Ishikawa (cell line): ENCODE measurements around the gene ARHGAP26.

Experiments
- CEBPB ChIP-seq: IDR thresholded peaks from 2 replicates; pipeline ENCODE4 v1.6.1; 2012
- CREB1 ChIP-seq: IDR thresholded peaks from 2 replicates; pipeline ENCODE4 v1.6.1; 2012; ENCODE audit warnings: low read depth
- EGR1 ChIP-seq: IDR thresholded peaks from 2 replicates; pipeline ENCODE4 v1.6.1; 2012
- EP300 ChIP-seq: IDR thresholded peaks from 2 replicates; pipeline ENCODE4 v1.6.1; 2012; ENCODE audit warnings: borderline replicate concordance
- FOXM1 ChIP-seq: IDR thresholded peaks from 2 replicates; pipeline ENCODE4 v1.6.1; 2012; ENCODE audit warnings: low read depth, borderline replicate concordance
- MAX ChIP-seq: IDR thresholded peaks from 2 replicates; pipeline ENCODE4 v1.6.1; 2012
- NFIC ChIP-seq: IDR thresholded peaks from 2 replicates; pipeline ENCODE4 v1.6.1; 2012
- RAD21 ChIP-seq: IDR thresholded peaks from 2 replicates; pipeline ENCODE4 v1.6.1; 2012; ENCODE audit warnings: low read depth
- REST ChIP-seq: IDR thresholded peaks from 2 replicates; pipeline ENCODE4 v1.6.1; 2012; ENCODE audit warnings: low read depth, mild to moderate bottlenecking
- TAF1 ChIP-seq: IDR thresholded peaks from 2 replicates; pipeline ENCODE4 v1.6.1; 2012; ENCODE audit warnings: low read depth, mild to moderate bottlenecking
- TCF12 ChIP-seq: IDR thresholded peaks from 2 replicates; pipeline ENCODE4 v1.6.1; 2012; ENCODE audit warnings: low read depth
- TEAD4 ChIP-seq: IDR thresholded peaks from 2 replicates; pipeline ENCODE4 v1.6.1; 2012
- YY1 ChIP-seq: IDR thresholded peaks from 2 replicates; pipeline ENCODE4 v1.6.1; 2012; ENCODE audit warnings: low read depth
- ZBTB7A ChIP-seq: IDR thresholded peaks from 2 replicates; pipeline ENCODE4 v1.6.1; 2012; ENCODE audit warnings: low read depth
- TF ChIP-seq, protein P1 (sequence below): IDR thresholded peaks from 2 replicates; pipeline ENCODE4 v1.6.1; 2012

Gene ARHGAP26

GRCh38 chr5:142798099-142798770, 28.1 kb downstream of the ARHGAP26 start:
- no peak for TF ChIP-seq MAX
- TF ChIP-seq RAD21: no peak
- TF ChIP-seq NFIC: no peak
- no peak for TF ChIP-seq YY1
- no peak for TF ChIP-seq TCF12
- TF ChIP-seq TEAD4: no peak
- no peak for TF ChIP-seq EP300
- TF ChIP-seq EGR1: no peak
- no peak for TF ChIP-seq CEBPB
- no peak for TF ChIP-seq FOXM1
- TF ChIP-seq TAF1: no peak
- no peak for TF ChIP-seq ZBTB7A
- no peak for TF ChIP-seq CREB1
- TF ChIP-seq, protein P1, sequence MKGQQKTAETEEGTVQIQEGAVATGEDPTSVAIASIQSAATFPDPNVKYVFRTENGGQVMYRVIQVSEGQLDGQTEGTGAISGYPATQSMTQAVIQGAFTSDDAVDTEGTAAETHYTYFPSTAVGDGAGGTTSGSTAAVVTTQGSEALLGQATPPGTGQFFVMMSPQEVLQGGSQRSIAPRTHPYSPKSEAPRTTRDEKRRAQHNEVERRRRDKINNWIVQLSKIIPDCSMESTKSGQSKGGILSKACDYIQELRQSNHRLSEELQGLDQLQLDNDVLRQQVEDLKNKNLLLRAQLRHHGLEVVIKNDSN: no peak
- no peak for TF ChIP-seq REST

GRCh38 chr5:142800776-142801494, 30.8 kb downstream of the ARHGAP26 start:
- TF ChIP-seq REST (no peak), ZBTB7A (no peak), TAF1 (no peak), EP300 (no peak), MAX (no peak), EGR1 (no peak), TCF12 (no peak), NFIC (no peak), CEBPB (no peak), CREB1 (no peak), FOXM1 (no peak)

GRCh38 chr5:142801495-142801871, 31.3 kb downstream of the ARHGAP26 start:
- TF ChIP-seq EGR1 (no peak), TEAD4 (no peak), FOXM1 (no peak), YY1 (no peak), MAX (no peak), CEBPB (no peak), ZBTB7A (no peak), RAD21 (no peak), CREB1 (no peak), TCF12 (no peak), NFIC (no peak), EP300 (no peak), REST (no peak), TAF1 (no peak)
- TF ChIP-seq, protein P1: no peak
